Right lobe of liver (tissue), 6 donors: ENCODE measurements around the gene KRTAP10-1. TPM values are rescaled to one million over a fixed set of nuclear protein-coding genes. Genes with fewer than 3 reads are reported as not detected.

Experiments used
- ATAC-seq, 4 donors: fragments of 200-7000 bp; cut with Tn5 transposase; one replicate each; pipeline ENCODE4 v1.9.1; 2020; ENCODE audit warnings: mild to moderate bottlenecking in 4 of 4, moderate library complexity in 4 of 4
- DNase-seq, 3 donors: peaks; one replicate each; pipeline ENCODE4 v3.0.0-alpha.2; 2020
- H3K27ac ChIP-seq, 3 donors: fragments of 200-600 bp; one replicate each; pipeline ENCODE4 v1.8.0; 2022
- H3K27me3 ChIP-seq, 2 donors: fragments of 200-600 bp; one replicate each; pipeline ENCODE4 v1.8.0; 2022
- H3K36me3 ChIP-seq, 4 donors: fragments of 200-600 bp; sonication (generic) in 1 of 4; one replicate each; pipeline versions ENCODE4 v1.5.1 to v1.8.0; 2017 to 2022; ENCODE audit warnings: control low read depth in 1 of 4
- H3K4me1 ChIP-seq, 4 donors: fragments of 200-600 bp; sonication (generic) in 1 of 4; one replicate each; pipeline versions ENCODE4 v1.5.1 to v1.8.0; 2017 to 2022; ENCODE audit warnings: control low read depth in 1 of 4
- H3K4me3 ChIP-seq, 3 donors: fragments of 200-600 bp; one replicate each; pipeline ENCODE4 v1.8.0; 2022
- H3K9me3 ChIP-seq, 4 donors: fragments of 200-600 bp; sonication (generic) in 1 of 4; one replicate each; pipeline versions ENCODE4 v1.5.1 to v1.8.0; 2017 to 2022; ENCODE audit warnings: control low read depth in 1 of 4
- CTCF ChIP-seq, 4 donors: fragments of 200-600 bp in 3 of 4; fragments of 450-650 bp in 1 of 4; IDR thresholded peaks; one replicate each; pipeline versions ENCODE4 v1.5.1 to v1.8.0; 2016 to 2022; ENCODE audit warnings: antibody characterized with exemption in 4 of 4, mild to moderate bottlenecking in 2 of 4
- POLR2A ChIP-seq: fragments of 450-650 bp; IDR thresholded peaks from one replicate; pipeline ENCODE4 v1.6.1; 2017; ENCODE audit warnings: antibody characterized with exemption, mild to moderate bottlenecking
- WGBS: methylation state at CpG from one replicate; pipeline ENCODE4 v1.1.6; 2018; ENCODE audit warnings: low coverage, low lambda C conversion rate; ENCODE audit not compliant: insufficient coverage; ENCODE audit errors: missing lambda C conversion rate; 5-methylcytosine and 5-hydroxymethylcytosine counted together
- intact Hi-C, 2 donors: fragments of 100-400 bp; cut with DNase I; formaldehyde crosslinking; loops; one replicate each; pipeline versions ENCODE4 v1.11.2 to v1.14.1; 2022
- total RNA-seq, 6 experiments: library from RNA; depleted of rRNA in 2 of 6; stranded (reverse); fragments of >200 nt in 2 of 6; fragmentation: NEBNext Ultra II Directional in 3 of 6; extraction: Animal tissue kit (Norgen Biotek cat#: 25700) in 3 of 6; gene quantifications; one replicate each; pipeline versions ENCODE4 v1.1.0 to v1.2.4, GENCODE V29; 2016 to 2023
- donor health status: DM: no; HTN: yes; CAD: no.
- donor health status: DM: no; HTN: no; CAD: no.
- donor health status: DM: no; HTN: no; CAD: no.
- donor health status: DM: no; HTN: yes; CAD: no.
- donor health status: DM: no; HTN: yes; CAD: no.

Gene KRTAP10-1
- total RNA-seq, 6 experiments from 2014 or later, result not detected

- Histone ChIP-seq H3K4me1 (no peaks in the 10 kb centered on the region), H3K27ac (no peak overlapping the region), H3K9me3 (no peaks in the 10 kb centered on the region), H3K36me3 (no peaks in the 10 kb centered on the region), H3K27me3 (no peaks in the 10 kb centered on the region), H3K4me3 (no peak overlapping the region)
- no peak for ATAC-seq
- no peak for DNase-seq
- intact Hi-C loops, result no loop called here
- WGBS, result 33% methylated on average over 1 of the region's 2 CpGs
- TF ChIP-seq POLR2A (no peak), CTCF (IDR thresholded peaks at IDR 0.05) (no peak)
Measured at GRCh38 chr21:44524414-44525371, 15.3 kb downstream of the KRTAP10-1 start.

GRCh38 chr21:44523567-44524413 lies 16.2 kb downstream of the KRTAP10-1 start:
- intact Hi-C loops, result no loop called here
- H3K27ac ChIP-seq, result no peak overlapping the region
- DNase-seq (no peak), ATAC-seq (no peak)
- H3K9me3 ChIP-seq, result no peaks in the 10 kb centered on the region
- H3K27me3 ChIP-seq, result no peaks in the 10 kb centered on the region
- H3K4me1 ChIP-seq, result no peaks in the 10 kb centered on the region
- no CpG with 5 or more reads among the region's 1 CpG for WGBS
- TF ChIP-seq POLR2A, result no peak
- TF ChIP-seq CTCF (IDR thresholded peaks at IDR 0.05), result no peak
- no peaks in the 10 kb centered on the region for H3K36me3 ChIP-seq
- H3K4me3 ChIP-seq, result no peak overlapping the region

GRCh38 chr21:44522753-44523204 lies 17.2 kb downstream of the KRTAP10-1 start:
- no peaks in the 10 kb centered on the region for H3K4me1 ChIP-seq
- no peaks in the 10 kb centered on the region for H3K36me3 ChIP-seq
- no peak overlapping the region for H3K27ac ChIP-seq
- TF ChIP-seq POLR2A, result no peak
- TF ChIP-seq CTCF (IDR thresholded peaks at IDR 0.05), result no peak
- no CpG with 5 or more reads among the region's 1 CpG for WGBS
- no peaks in the 10 kb centered on the region for H3K9me3 ChIP-seq
- H3K27me3 ChIP-seq, result no peaks in the 10 kb centered on the region
- peak in 1 of 3 donors; percentile 22 for DNase-seq
- H3K4me3 ChIP-seq, result no peak overlapping the region
- intact Hi-C loops, result no loop called here
- no peak for ATAC-seq

- Histone ChIP-seq H3K27ac (no peak overlapping the region), H3K4me1 (no peaks in the 10 kb centered on the region), H3K36me3 (no peaks in the 10 kb centered on the region), H3K9me3 (no peaks in the 10 kb centered on the region), H3K27me3 (no peaks in the 10 kb centered on the region), H3K4me3 (no peak overlapping the region)
- intact Hi-C loops, result no loop called here
- ATAC-seq, result peak; percentile 19 to 40 (median 28)
- WGBS, result 87% methylated on average over 3 of the region's 33 CpGs
- DNase-seq, result peak in 2 of 3 donors; percentile 19 to 44
- TF ChIP-seq CTCF (IDR thresholded peaks at IDR 0.05), result no peak
- no peak for TF ChIP-seq POLR2A
Measured at GRCh38 chr21:44521928-44522752, 17.9 kb downstream of the KRTAP10-1 start.
